IMR-90 (cell line): Measurements from ENCODE around the gene CEP70. TPM values are rescaled to one million over a fixed set of nuclear protein-coding genes. Genes with fewer than 3 reads are reported as not detected.
"Not testable (repeated sequence)": the region's sequence is repeated elsewhere in the genome, so short reads cannot be mapped to it uniquely, and the experiment has no call there.

Experiments
- ATAC-seq: fragments of 200-7000 bp; cut with Tn5 transposase; 2 replicates; pipeline ENCODE4 v1.9.1; 2020; ENCODE audit warnings: low read depth, mild to moderate bottlenecking, moderate library complexity
- BruUV-seq: library from RNA; stranded (reverse); fragments of 400-500 nt; replicated peaks from 2 replicates; lab custom pipeline; 2021; lab: Mats Ljungman, UMichigan
- CTCF ChIA-PET: fragments of 300-600 bp; formaldehyde crosslinking; extraction: SDS; loops from one replicate; lab custom pipeline; 2021; ENCODE audit warnings: antibody characterized with exemption; lab: Yijun Ruan, JAX
- POLR2A ChIA-PET: fragments of 300-600 bp; sonication (Branson Sonifier 250); formaldehyde crosslinking; loops from one replicate; lab custom pipeline; 2022; ENCODE audit warnings: antibody characterized with exemption; ENCODE audit not compliant: unreplicated experiment; lab: Charles Lee
- DNase-seq: peaks from one replicate; pipeline ENCODE4 v3.0.0; 2013
- H2AFZ ChIP-seq: replicated peaks from 2 replicates; pipeline ENCODE3; 2013; ENCODE audit warnings: low read length, mild to moderate bottlenecking; ENCODE audit not compliant: poor library complexity
- H2AK5ac ChIP-seq: 2 replicates; pipeline ENCODE4 v1.6.1; 2013; ENCODE audit warnings: low read depth, low read length, inconsistent platforms
- H2AK9ac ChIP-seq: replicated peaks from 2 replicates; pipeline ENCODE3; 2013; ENCODE audit warnings: mild to moderate bottlenecking, low read depth, low read length, moderate library complexity; ENCODE audit not compliant: poor library complexity
- H2BK120ac ChIP-seq: 2 replicates; pipeline ENCODE4 v1.6.1; 2013; ENCODE audit warnings: low read depth, low read length, inconsistent platforms
- H2BK15ac ChIP-seq: 3 replicates; pipeline ENCODE4 v1.6.1; 2013; ENCODE audit warnings: low read depth, low read length, inconsistent platforms
- H2BK20ac ChIP-seq: 2 replicates; pipeline ENCODE4 v1.6.1; 2013; ENCODE audit warnings: low read depth, mild to moderate bottlenecking, inconsistent platforms, low read length, moderate library complexity
- H2BK5ac ChIP-seq: 2 replicates; pipeline ENCODE4 v1.6.1; 2013; ENCODE audit warnings: mild to moderate bottlenecking, low read depth, low read length, inconsistent platforms; ENCODE audit not compliant: poor library complexity, severe bottlenecking
- H3K14ac ChIP-seq: replicated peaks from 2 replicates; pipeline ENCODE4 v1.6.1; 2013; ENCODE audit warnings: low read depth, low read length, inconsistent platforms
- H3K18ac ChIP-seq: 2 replicates; pipeline ENCODE4 v1.6.1; 2013; ENCODE audit warnings: low read depth, low read length, control low read depth
- H3K23ac ChIP-seq: 2 replicates; pipeline ENCODE4 v1.6.1; 2013; ENCODE audit warnings: low read depth, low read length, inconsistent platforms
- H3K27ac ChIP-seq: 2 replicates; pipeline ENCODE4 v1.5.1; 2013; ENCODE audit warnings: mild to moderate bottlenecking, control low read depth, low read length; ENCODE audit not compliant: insufficient read depth
- H3K27me3 ChIP-seq: 2 replicates; pipeline ENCODE4 v1.6.1; 2013; ENCODE audit warnings: low read length; ENCODE audit not compliant: control insufficient read depth, insufficient read depth
- H3K36me3 ChIP-seq: 2 replicates; pipeline ENCODE4 v1.6.1; 2013; ENCODE audit warnings: low read length, mixed read lengths; ENCODE audit not compliant: control insufficient read depth, insufficient read depth
- H3K4ac ChIP-seq: 2 replicates; pipeline ENCODE4 v1.6.1; 2013; ENCODE audit warnings: low read depth, low read length, inconsistent platforms
- H3K4me1 ChIP-seq: 2 replicates; pipeline ENCODE4 v1.6.1; 2013; ENCODE audit warnings: low read length, mixed read lengths; ENCODE audit not compliant: control insufficient read depth, insufficient read depth
- H3K4me2 ChIP-seq: 2 replicates; pipeline ENCODE4 v1.6.1; 2013; ENCODE audit warnings: low read depth, mild to moderate bottlenecking, control low read depth, low read length, moderate library complexity
- H3K4me3 ChIP-seq: 2 replicates; pipeline ENCODE4 v1.5.1; 2013; ENCODE audit warnings: low read depth, mild to moderate bottlenecking, control low read depth, low read length, moderate library complexity; ENCODE audit not compliant: insufficient read depth
- H3K56ac ChIP-seq: 2 replicates; pipeline ENCODE4 v1.6.1; 2013; ENCODE audit warnings: low read length, inconsistent platforms; ENCODE audit not compliant: insufficient read depth; ENCODE audit errors: extremely low read depth
- H3K79me1 ChIP-seq, 2 experiments: 2 replicates each; pipeline ENCODE4 v1.6.1; 2013; ENCODE audit warnings: low read length in 2 of 2, inconsistent platforms in 1 of 2, low read depth in 1 of 2
- H3K9ac ChIP-seq: 2 replicates; pipeline ENCODE4 v1.6.1; 2013; ENCODE audit warnings: low read depth, low read length, control low read depth
- H3K9me1 ChIP-seq: 2 replicates; pipeline ENCODE4 v1.6.1; 2013; ENCODE audit warnings: low read length, inconsistent platforms; ENCODE audit not compliant: insufficient read depth
- H3K9me3 ChIP-seq: 2 replicates; pipeline ENCODE4 v1.6.1; 2013; ENCODE audit warnings: low read length; ENCODE audit not compliant: control insufficient read depth, insufficient read depth
- H4K20me1 ChIP-seq: 2 replicates; pipeline ENCODE4 v1.6.1; 2013; ENCODE audit warnings: low read length, inconsistent platforms; ENCODE audit not compliant: insufficient read depth
- H4K5ac ChIP-seq: 2 replicates; pipeline ENCODE4 v1.6.1; 2013; ENCODE audit warnings: mild to moderate bottlenecking, low read depth, low read length, control low read depth
- H4K8ac ChIP-seq, 2 experiments: 2 replicates each; pipeline ENCODE4 v1.6.1; 2013; ENCODE audit warnings: low read depth in 2 of 2, low read length in 2 of 2, control low read depth in 1 of 2, inconsistent platforms in 1 of 2
- H4K91ac ChIP-seq: 2 replicates; pipeline ENCODE4 v1.6.1; 2013; ENCODE audit warnings: low read depth, low read length, inconsistent platforms; ENCODE audit not compliant: insufficient read depth
- MAZ ChIP-seq: IDR thresholded peaks from 2 replicates; pipeline ENCODE4 v1.6.1; 2012; ENCODE audit warnings: low read depth, mild to moderate bottlenecking, low read length, improper control_type of control experiment, moderate library complexity, borderline replicate concordance
- NFE2L2 ChIP-seq: fragments of 150-350 bp; IDR thresholded peaks from 2 replicates; pipeline ENCODE4 v1.6.1; 2016; ENCODE audit warnings: low read depth, mild to moderate bottlenecking, low read length
- WGBS, 2 experiments: methylation state at CpG; one replicate each; pipeline versions ENCODE4 v1.1.5 to v1.1.7; 2013; ENCODE audit warnings: missing lambda C conversion rate in 2 of 2; ENCODE audit not compliant: insufficient read length in 1 of 2; ENCODE audit errors: extremely low coverage in 2 of 2; 5-methylcytosine and 5-hydroxymethylcytosine counted together
- dilution Hi-C: fragments of 300-500 bp; cut with HindIII; formaldehyde crosslinking; loops from one replicate; pipeline ENCODE4 v1.14.3; 2018; ENCODE audit warnings: low sequenced_read_pairs; ENCODE audit not compliant: unreplicated experiment
- in situ Hi-C: fragments of 300-500 bp; cut with MboI; formaldehyde crosslinking; loops from 3 replicates; pipeline ENCODE4 v1.14.3; 2019; ENCODE audit warnings: low sequenced_read_pairs, inconsistent platforms, mixed read lengths
- intact Hi-C: fragments of 100-400 bp; cut with micrococcal nuclease; formaldehyde crosslinking; loops from 2 replicates; pipeline ENCODE4 v1.10.0; 2022
- polyA plus RNA-seq, 3 experiments: library from polyadenylated mRNA; depleted of rRNA; stranded (reverse); fragments of >200 nt; gene quantifications; 2 replicates each; pipeline ENCODE4 v1.2.3, GENCODE V29; 2012; ENCODE audit warnings: low replicate concordance in 1 of 3
- total RNA-seq: library from RNA; depleted of rRNA; stranded (reverse); fragments of >200 nt; gene quantifications from 2 replicates; pipeline ENCODE4 v1.2.3, GENCODE V29; 2012

Gene CEP70
- total and polyA plus RNA-seq, 2 of the 4 experiments (the other 2 are of a cell fraction), result 4.6 to 11.1 TPM

- Histone ChIP-seq H3K4ac (no peak overlapping the region), H3K27ac (no peak overlapping the region), H2BK5ac (no peak overlapping the region), H3K14ac (no peak overlapping the region), H3K9me3 (peaks cover 2% of the 10 kb centered on the region; the same call in 1 of the 2 replicates), H4K91ac (no peak overlapping the region), H2BK120ac (no peak overlapping the region), H3K23ac (no peak overlapping the region), H3K27me3 (no peaks in the 10 kb centered on the region), H4K8ac (no peak overlapping the region), H3K36me3 (no peaks in the 10 kb centered on the region), H3K18ac (no peak overlapping the region), H3K56ac (no peak overlapping the region), H3K9ac (no peak overlapping the region), H2AK9ac (no peak overlapping the region), H4K20me1 (no peaks in the 10 kb centered on the region; the same call in 1 of the 2 replicates), H2AK5ac (no peak overlapping the region), H4K5ac (no peak overlapping the region), H3K4me3 (no peak overlapping the region), H3K4me1 (no peaks in the 10 kb centered on the region), H2BK15ac (no peak overlapping the region), H2AFZ (no peak overlapping the region), H2BK20ac (no peak overlapping the region), H3K9me1 (peaks cover 7% of the 10 kb centered on the region; the same call in 1 of the 2 replicates), H3K4me2 (no peak overlapping the region), H3K79me1 (no peaks in the 10 kb centered on the region)
- ATAC-seq, result no peak
- POLR2A ChIA-PET, result no interaction called here
- WGBS, 2 experiments, result 100% methylated on average over 1 of the region's 1 CpG; no CpG with 5 or more reads in 1 of the 2 experiments
- intact Hi-C loops (no loop called here), in situ Hi-C loops (loop anchor here (10.0 kb wide), 1 partner anchor 433 kb away; no protein-coding TSS in a partner anchor), dilution Hi-C loops (no loop called here)
- CTCF ChIA-PET, result no interaction called here
- no TSS peak for BruUV-seq
- DNase-seq, result no peak
- no peak for TF ChIP-seq MAZ
- TF ChIP-seq NFE2L2, result no peak
Measured at GRCh38 chr3:138491971-138492370, 102.1 kb downstream of the CEP70 start.

DNA sequence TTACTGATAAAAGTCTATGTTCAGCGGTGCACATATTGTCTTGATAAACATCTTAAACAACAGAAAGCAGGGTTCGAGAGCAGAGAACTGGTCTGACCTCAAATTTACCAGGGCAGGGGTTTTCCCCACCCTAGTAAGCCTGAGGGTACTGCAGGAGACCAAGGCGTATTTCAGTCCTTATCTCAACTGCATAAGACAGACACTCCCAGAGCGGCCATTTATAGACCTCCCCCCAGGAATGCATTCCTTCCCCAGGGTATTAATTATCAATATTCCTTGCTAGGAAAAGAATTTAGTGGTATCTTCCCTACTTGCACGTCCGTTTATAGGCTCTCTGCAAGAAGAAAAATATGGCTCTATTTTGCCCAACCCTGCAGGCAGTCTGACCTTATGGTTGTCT lies 107.5 kb downstream of the CEP70 start:
- H3K79me1 ChIP-seq, H3K4ac ChIP-seq, in situ Hi-C loops, H3K4me3 ChIP-seq, H3K14ac ChIP-seq, H3K4me2 ChIP-seq, H2BK5ac ChIP-seq, H2AK9ac ChIP-seq, H3K9ac ChIP-seq, H2AK5ac ChIP-seq, dilution Hi-C loops, H3K56ac ChIP-seq, ATAC-seq, H4K20me1 ChIP-seq, H3K18ac ChIP-seq, H4K5ac ChIP-seq, H3K23ac ChIP-seq, H2BK20ac ChIP-seq, H2AFZ ChIP-seq, H3K9me1 ChIP-seq, H4K91ac ChIP-seq, CTCF ChIA-PET, intact Hi-C loops, H3K36me3 ChIP-seq, H4K8ac ChIP-seq, H2BK15ac ChIP-seq, H3K9me3 ChIP-seq, BruUV-seq, H3K27ac ChIP-seq, H3K4me1 ChIP-seq, H2BK120ac ChIP-seq, H3K27me3 ChIP-seq, POLR2A ChIA-PET, DNase-seq: not testable (repeated sequence)
- WGBS, 2 experiments, result 75% methylated on average over 2 of the region's 6 CpGs; no CpG with 5 or more reads in 1 of the 2 experiments
